ENCODE data around the gene ISG20. TPM values are rescaled to one million over a fixed set of nuclear protein-coding genes. Genes with fewer than 3 reads are reported as not detected.

ISG20 gene
- polyA plus RNA-seq, 2 of the 4 experiments (the other 2 are of a cell fraction) = 7.2 to 47.4 TPM

DNA sequence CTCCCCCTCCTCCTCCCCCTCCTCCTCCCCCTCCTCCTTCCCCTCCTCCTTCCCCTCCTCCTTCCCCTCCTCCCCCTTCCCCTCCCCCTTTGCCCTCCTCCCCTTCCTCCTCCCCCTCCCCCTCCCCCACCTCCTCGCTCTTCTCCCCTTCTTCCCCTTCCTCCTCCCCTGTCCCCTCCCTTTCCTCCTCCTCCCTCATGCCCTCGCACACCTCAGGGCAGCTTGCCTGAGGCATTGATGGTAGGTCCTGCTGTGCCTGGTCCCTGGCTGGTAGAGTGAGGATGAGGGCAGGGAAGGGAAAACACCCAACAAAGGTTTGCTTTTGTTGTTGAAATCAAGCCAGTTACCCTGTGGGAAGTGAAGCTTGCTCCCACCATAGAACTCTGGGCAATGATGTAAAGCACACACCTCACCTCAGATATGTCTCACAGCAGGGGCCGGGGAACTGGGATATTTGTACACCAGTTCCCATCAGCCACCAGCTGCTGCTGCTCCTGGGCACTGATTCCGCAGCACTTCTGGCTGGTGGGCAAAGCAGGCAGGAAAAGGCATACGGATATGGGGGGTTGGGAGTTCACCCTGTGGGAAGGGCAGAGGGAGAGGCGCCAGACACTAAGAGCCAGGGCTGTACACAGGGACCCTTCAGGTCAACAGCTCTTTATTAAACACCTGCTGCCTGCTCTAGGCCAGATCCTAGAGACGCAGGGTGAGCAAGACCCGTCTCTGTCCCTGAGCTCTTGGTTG is 13.8 kb downstream of the ISG20 start:
- ATAC-seq (no peak), DNase-seq (ENCODE audit: low read depth in 1 of 2, low spot score in 1 of 2) (no peak), FAIRE-seq (no peak)
- TF ChIP-seq MAZ (IDR thresholded peaks at IDR 0.05; ENCODE audit: borderline replicate concordance, low read depth, low read length) (no peak), MYC (IDR thresholded peaks at IDR 0.05; ENCODE audit: borderline replicate concordance, low read length) (no peak), ZFP36 (IDR thresholded peaks at IDR 0.05; ENCODE audit: borderline replicate concordance, partially characterized antibody) (no peak), HDAC2 (IDR thresholded peaks at IDR 0.05) (no peak), FOSL2 (IDR thresholded peaks at IDR 0.05) (no peak), FOSL2 (CRISPR knock-in tag; IDR thresholded peaks at IDR 0.05) (no peak), CBX2 (IDR thresholded peaks at IDR 0.05; ENCODE audit: borderline replicate concordance, low read depth) (no peak)
- TF ChIP-seq, protein P1, sequence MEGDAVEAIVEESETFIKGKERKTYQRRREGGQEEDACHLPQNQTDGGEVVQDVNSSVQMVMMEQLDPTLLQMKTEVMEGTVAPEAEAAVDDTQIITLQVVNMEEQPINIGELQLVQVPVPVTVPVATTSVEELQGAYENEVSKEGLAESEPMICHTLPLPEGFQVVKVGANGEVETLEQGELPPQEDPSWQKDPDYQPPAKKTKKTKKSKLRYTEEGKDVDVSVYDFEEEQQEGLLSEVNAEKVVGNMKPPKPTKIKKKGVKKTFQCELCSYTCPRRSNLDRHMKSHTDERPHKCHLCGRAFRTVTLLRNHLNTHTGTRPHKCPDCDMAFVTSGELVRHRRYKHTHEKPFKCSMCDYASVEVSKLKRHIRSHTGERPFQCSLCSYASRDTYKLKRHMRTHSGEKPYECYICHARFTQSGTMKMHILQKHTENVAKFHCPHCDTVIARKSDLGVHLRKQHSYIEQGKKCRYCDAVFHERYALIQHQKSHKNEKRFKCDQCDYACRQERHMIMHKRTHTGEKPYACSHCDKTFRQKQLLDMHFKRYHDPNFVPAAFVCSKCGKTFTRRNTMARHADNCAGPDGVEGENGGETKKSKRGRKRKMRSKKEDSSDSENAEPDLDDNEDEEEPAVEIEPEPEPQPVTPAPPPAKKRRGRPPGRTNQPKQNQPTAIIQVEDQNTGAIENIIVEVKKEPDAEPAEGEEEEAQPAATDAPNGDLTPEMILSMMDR (IDR thresholded peaks at IDR 0.05) = no peak
- CTCF ChIA-PET = interaction anchor here (1.1 to 10.1 kb wide), 2 partner anchors 37 to 183 kb away, joined by 3 to 297 read pairs; no protein-coding TSS in a partner anchor
- Histone ChIP-seq H3K4me3 (no peak overlapping the region), H3K4me1 (peaks cover 19% of the 10 kb centered on the region), H3K27ac (no peak overlapping the region), H3K9me3 (no peaks in the 10 kb centered on the region), H3K4me2 (no peak overlapping the region)
- WGBS (ENCODE audit: missing lambda C conversion rate) = 82% methylated on average over 7 of the region's 8 CpGs
- POLR2A ChIA-PET = interaction anchor here (0.6 kb wide), 1 partner anchor 74 kb away, joined by 3 read pairs; no protein-coding TSS in a partner anchor

DNA sequence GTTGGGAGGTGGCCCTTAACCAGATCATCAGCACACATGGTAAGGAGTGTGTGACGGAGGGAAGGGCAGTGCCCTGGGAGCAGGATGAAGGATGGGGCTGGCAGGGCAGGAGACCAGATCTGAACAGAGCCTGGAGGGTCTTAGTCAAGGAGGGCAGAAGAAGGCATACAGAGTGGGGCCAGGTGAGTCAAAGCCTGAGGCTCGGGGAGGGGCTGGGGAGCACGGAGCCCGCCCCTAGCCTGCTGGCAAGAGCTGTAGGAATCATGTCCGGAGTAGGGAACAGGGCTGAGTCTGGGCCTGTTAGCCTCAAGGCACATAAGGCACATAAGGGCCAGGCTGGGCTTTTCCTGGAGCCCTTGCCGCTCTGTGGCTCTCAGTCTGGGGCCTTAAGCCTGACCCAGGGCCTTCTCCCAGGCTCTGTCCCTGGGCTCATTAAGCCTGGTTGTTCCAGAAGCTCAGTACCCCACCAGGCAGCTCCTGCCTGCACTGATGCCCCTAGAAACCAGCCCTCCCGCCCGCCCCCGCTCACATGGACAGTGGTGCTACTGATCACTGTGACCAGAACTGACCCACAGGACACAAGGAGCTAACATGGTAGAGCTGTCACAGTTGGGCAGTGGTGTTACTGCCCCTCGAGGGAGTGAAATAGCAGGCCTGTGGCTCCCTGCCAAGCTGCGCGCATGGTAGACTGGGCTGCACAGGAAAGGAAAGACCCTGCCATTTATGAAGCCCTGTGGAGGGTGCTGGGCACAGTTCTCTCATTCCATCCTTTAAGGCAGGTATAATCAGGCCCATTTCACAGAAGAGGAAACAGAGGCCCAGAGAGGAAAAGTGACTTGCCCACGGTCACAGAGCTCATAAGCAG is 14.6 kb downstream of the ISG20 start:
- CTCF ChIA-PET = interaction anchor here (1.8 to 10.1 kb wide), 6 partner anchors 28 to 403 kb away, joined by 5 to 297 read pairs (median 44); partner anchors contain the start of gene HAPLN3
- Histone ChIP-seq H3K27ac (no peak overlapping the region), H3K4me2 (no peak overlapping the region), H3K4me1 (peaks cover 13% of the 10 kb centered on the region), H3K9me3 (no peaks in the 10 kb centered on the region), H3K4me3 (no peak overlapping the region)
- POLR2A ChIA-PET = interaction anchor here (0.6 kb wide), 2 partner anchors 74 to 172 kb away, joined by 3 to 5 read pairs; no protein-coding TSS in a partner anchor
- 86% methylated on average over 12 of the region's 13 CpGs for WGBS (ENCODE audit: missing lambda C conversion rate)
- FAIRE-seq (no peak), DNase-seq (ENCODE audit: low read depth in 1 of 2, low spot score in 1 of 2) (no peak), ATAC-seq (no peak; a peak in 1 of 6 replicates)
- TF ChIP-seq EHMT2 (IDR thresholded peaks at IDR 0.05; ENCODE audit: low read depth) = no peak
- TF ChIP-seq MYC (IDR thresholded peaks at IDR 0.05; ENCODE audit: borderline replicate concordance, low read length) = no peak
- TF ChIP-seq HEYL (CRISPR knock-in tag; IDR thresholded peaks at IDR 0.05) = no peak
- no peak for TF ChIP-seq HOXB13 (CRISPR knock-in tag; IDR thresholded peaks at IDR 0.05; ENCODE audit: low read depth)
- no peak for TF ChIP-seq RARB (CRISPR knock-in tag; IDR thresholded peaks at IDR 0.05)
- TF ChIP-seq ESRRA (IDR thresholded peaks at IDR 0.05; ENCODE audit: borderline replicate concordance, low read length) = no peak
- TF ChIP-seq, protein P2, sequence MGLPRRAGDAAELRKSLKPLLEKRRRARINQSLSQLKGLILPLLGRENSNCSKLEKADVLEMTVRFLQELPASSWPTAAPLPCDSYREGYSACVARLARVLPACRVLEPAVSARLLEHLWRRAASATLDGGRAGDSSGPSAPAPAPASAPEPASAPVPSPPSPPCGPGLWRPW (IDR thresholded peaks at IDR 0.05) = no peak
- TF ChIP-seq NR3C1 (IDR thresholded peaks at IDR 0.05) = no peak
- no peak for TF ChIP-seq FOXS1 (CRISPR knock-in tag; IDR thresholded peaks at IDR 0.05)
- TF ChIP-seq JUN (IDR thresholded peaks at IDR 0.05) = no peak
- TF ChIP-seq HOXA7 (CRISPR knock-in tag; IDR thresholded peaks at IDR 0.05) = no peak
- no peak for TF ChIP-seq EHF (CRISPR knock-in tag; IDR thresholded peaks at IDR 0.05)
- TF ChIP-seq POLR2A (IDR thresholded peaks at IDR 0.05; ENCODE audit: low read length) = no peak

All from A549 (cell line).